ENCODE results near the gene TAF8.

TAF8 gene

GRCh38 chr6:42093582-42094329 lies 43.4 kb downstream of the TAF8 start:
- no peaks in the 10 kb centered on the region for H3K9me3 ChIP-seq (replicated peaks; ENCODE audit: insufficient read depth, low read length)
- no peak for DNase-seq
- H3F3A ChIP-seq (ENCODE audit: insufficient read depth, low read length), result no peaks in the 10 kb centered on the region
- H3K4me1 ChIP-seq (ENCODE audit: low read length), result no peaks in the 10 kb centered on the region
- H3K9me2 ChIP-seq (replicated peaks; ENCODE audit: insufficient read depth, low read length), result no peaks in the 10 kb centered on the region
- H3K36me3 ChIP-seq (replicated peaks; ENCODE audit: insufficient read depth, low read length), result no peaks in the 10 kb centered on the region
- no peaks in the 10 kb centered on the region for H4K20me1 ChIP-seq (ENCODE audit: insufficient read depth, low read length)
- H3K4me2 ChIP-seq (ENCODE audit: low read depth, low read length), result no peak overlapping the region
- no peak overlapping the region for H2AFZ ChIP-seq (ENCODE audit: low read length)
- no peaks in the 10 kb centered on the region for H3K27me3 ChIP-seq (replicated peaks; ENCODE audit: insufficient read depth, low read length)
- H3K9ac ChIP-seq (ENCODE audit: low read length), result no peak overlapping the region
- no peak overlapping the region for H3K4me3 ChIP-seq (ENCODE audit: low read length)
- no peak overlapping the region for H3K27ac ChIP-seq (ENCODE audit: low read length)
- no peaks in the 10 kb centered on the region for H3K79me2 ChIP-seq (ENCODE audit: low read length)
- no peak for TF ChIP-seq EZH2phosphoT487 (IDR thresholded peaks at IDR 0.05; ENCODE audit: low read length)
- TF ChIP-seq, protein P1, sequence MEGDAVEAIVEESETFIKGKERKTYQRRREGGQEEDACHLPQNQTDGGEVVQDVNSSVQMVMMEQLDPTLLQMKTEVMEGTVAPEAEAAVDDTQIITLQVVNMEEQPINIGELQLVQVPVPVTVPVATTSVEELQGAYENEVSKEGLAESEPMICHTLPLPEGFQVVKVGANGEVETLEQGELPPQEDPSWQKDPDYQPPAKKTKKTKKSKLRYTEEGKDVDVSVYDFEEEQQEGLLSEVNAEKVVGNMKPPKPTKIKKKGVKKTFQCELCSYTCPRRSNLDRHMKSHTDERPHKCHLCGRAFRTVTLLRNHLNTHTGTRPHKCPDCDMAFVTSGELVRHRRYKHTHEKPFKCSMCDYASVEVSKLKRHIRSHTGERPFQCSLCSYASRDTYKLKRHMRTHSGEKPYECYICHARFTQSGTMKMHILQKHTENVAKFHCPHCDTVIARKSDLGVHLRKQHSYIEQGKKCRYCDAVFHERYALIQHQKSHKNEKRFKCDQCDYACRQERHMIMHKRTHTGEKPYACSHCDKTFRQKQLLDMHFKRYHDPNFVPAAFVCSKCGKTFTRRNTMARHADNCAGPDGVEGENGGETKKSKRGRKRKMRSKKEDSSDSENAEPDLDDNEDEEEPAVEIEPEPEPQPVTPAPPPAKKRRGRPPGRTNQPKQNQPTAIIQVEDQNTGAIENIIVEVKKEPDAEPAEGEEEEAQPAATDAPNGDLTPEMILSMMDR (IDR thresholded peaks at IDR 0.05; ENCODE audit: low read length), result no peak
- no peak for TF ChIP-seq EZH2 (optimal IDR thresholded peaks at IDR 0.05; ENCODE audit: low read depth, low read length)

GRCh38 chr6:42095094-42095493 lies 44.8 kb downstream of the TAF8 start:
- H3K27me3 ChIP-seq (replicated peaks; ENCODE audit: insufficient read depth, low read length), result no peaks in the 10 kb centered on the region

DNA sequence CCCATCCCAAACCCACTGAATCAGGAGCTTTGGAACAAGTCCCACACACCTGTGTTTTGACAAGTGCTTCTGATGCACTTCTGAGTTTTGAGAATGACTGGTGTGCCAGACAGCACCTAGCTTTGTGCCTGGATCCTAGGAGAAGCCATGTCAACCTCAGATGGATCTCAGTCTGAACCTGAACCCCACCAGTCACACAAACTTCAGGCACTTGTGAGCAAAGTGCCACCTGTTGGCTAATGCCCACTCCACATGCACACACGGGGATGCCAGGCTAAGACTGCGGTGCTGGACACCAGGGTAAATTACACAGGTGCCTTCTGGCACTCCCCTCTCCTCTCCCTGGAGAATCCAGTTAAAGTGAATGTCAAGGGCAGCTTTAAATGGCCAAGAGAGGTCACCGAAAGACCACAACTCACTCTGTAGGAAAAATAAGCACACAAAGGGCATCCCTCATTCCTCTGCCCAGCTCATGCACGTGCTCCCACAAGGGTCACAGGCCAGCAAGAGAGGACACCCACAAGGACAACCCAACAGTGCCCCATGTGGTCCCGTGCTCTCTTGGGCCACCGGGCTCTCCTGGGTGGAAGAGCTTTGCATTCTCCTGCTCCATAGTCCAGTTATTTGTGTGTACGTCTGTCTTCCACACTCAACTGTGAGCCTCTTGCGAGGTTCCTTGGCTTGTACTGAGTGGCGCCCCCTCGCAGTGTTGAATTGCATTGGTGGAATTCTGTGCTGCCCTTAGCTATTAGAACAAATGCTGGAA lies 45.6 kb downstream of the TAF8 start:
- no peak overlapping the region for H3K4me2 ChIP-seq (ENCODE audit: low read depth, low read length)
- DNase-seq, result no peak
- no peaks in the 10 kb centered on the region for H3F3A ChIP-seq (ENCODE audit: insufficient read depth, low read length)
- no peaks in the 10 kb centered on the region for H3K27me3 ChIP-seq (replicated peaks; ENCODE audit: insufficient read depth, low read length)
- H3K27ac ChIP-seq (ENCODE audit: low read length), result no peak overlapping the region
- TF ChIP-seq EZH2 (optimal IDR thresholded peaks at IDR 0.05; ENCODE audit: low read depth, low read length), result no peak
- H4K20me1 ChIP-seq (ENCODE audit: insufficient read depth, low read length), result no peaks in the 10 kb centered on the region
- no peaks in the 10 kb centered on the region for H3K4me1 ChIP-seq (ENCODE audit: low read length)
- no peaks in the 10 kb centered on the region for H3K9me2 ChIP-seq (replicated peaks; ENCODE audit: insufficient read depth, low read length)
- H2AFZ ChIP-seq (ENCODE audit: low read length), result no peak overlapping the region
- no peak overlapping the region for H3K9ac ChIP-seq (ENCODE audit: low read length)
- H3K36me3 ChIP-seq (replicated peaks; ENCODE audit: insufficient read depth, low read length), result no peaks in the 10 kb centered on the region
- H3K9me3 ChIP-seq (replicated peaks; ENCODE audit: insufficient read depth, low read length), result no peaks in the 10 kb centered on the region
- no peak overlapping the region for H3K4me3 ChIP-seq (ENCODE audit: low read length)
- no peaks in the 10 kb centered on the region for H3K79me2 ChIP-seq (ENCODE audit: low read length)

More at GRCh38 chr6:42095094-42095493, 44.8 kb downstream of the TAF8 start:
- Histone ChIP-seq H3K27ac (ENCODE audit: low read length) (no peak overlapping the region), H3F3A (ENCODE audit: insufficient read depth, low read length) (no peaks in the 10 kb centered on the region), H3K79me2 (ENCODE audit: low read length) (no peaks in the 10 kb centered on the region), H3K4me2 (ENCODE audit: low read depth, low read length) (no peak overlapping the region), H3K9ac (ENCODE audit: low read length) (no peak overlapping the region), H4K20me1 (ENCODE audit: insufficient read depth, low read length) (no peaks in the 10 kb centered on the region), H3K36me3 (replicated peaks; ENCODE audit: insufficient read depth, low read length) (no peaks in the 10 kb centered on the region), H2AFZ (ENCODE audit: low read length) (no peak overlapping the region), H3K4me1 (ENCODE audit: low read length) (no peaks in the 10 kb centered on the region), H3K9me3 (replicated peaks; ENCODE audit: insufficient read depth, low read length) (no peaks in the 10 kb centered on the region), H3K4me3 (ENCODE audit: low read length) (no peak overlapping the region), H3K9me2 (replicated peaks; ENCODE audit: insufficient read depth, low read length) (no peaks in the 10 kb centered on the region)
- DNase-seq, result no peak
- TF ChIP-seq EZH2 (optimal IDR thresholded peaks at IDR 0.05; ENCODE audit: low read depth, low read length), result no peak
- TF ChIP-seq EZH2phosphoT487 (IDR thresholded peaks at IDR 0.05; ENCODE audit: low read length), result no peak
- TF ChIP-seq, protein P1 (IDR thresholded peaks at IDR 0.05; ENCODE audit: low read length), result no peak

Measured in MM.1S (cell line).